ENCODE data around the gene DOCK10. TPM values are rescaled to one million over a fixed set of nuclear protein-coding genes. Genes with fewer than 3 reads are reported as not detected.

The DOCK10 gene
- total and polyA plus RNA-seq, 2 experiments from 2014 or later = 1.1 to 3.2 TPM

- Histone ChIP-seq H3K9me2 (replicated peaks; ENCODE audit: insufficient read depth) (no peaks in the 10 kb centered on the region), H3K4me2 (no peak overlapping the region), H3K4me1 (ENCODE audit: insufficient read depth) (no peaks in the 10 kb centered on the region), H3K27me3 (no peaks in the 10 kb centered on the region), H3K36me3 (replicated peaks; ENCODE audit: insufficient read depth, low read depth) (no peaks in the 10 kb centered on the region), H2AFZ (no peak overlapping the region), H3K79me2 (no peaks in the 10 kb centered on the region), H4K20me1 (ENCODE audit: insufficient read depth, poor library complexity, severe bottlenecking) (no peaks in the 10 kb centered on the region), H3K27ac (no peak overlapping the region), H3K4me3 (no peak overlapping the region), H3K9me3 (ENCODE audit: low read depth) (no peaks in the 10 kb centered on the region)
- DNase-seq (ENCODE audit: low spot score) = no peak
- TF ChIP-seq EZH2phosphoT487 (IDR thresholded peaks at IDR 0.05; ENCODE audit: low read depth, severe bottlenecking, unreplicated experiment) = no peak
- no peak for TF ChIP-seq EZH2 (IDR thresholded peaks at IDR 0.05; ENCODE audit: borderline replicate concordance)
- no peak for TF ChIP-seq CTCF (IDR thresholded peaks at IDR 0.05; ENCODE audit: poor library complexity)
- WGBS (ENCODE audit: low lambda C conversion rate, missing lambda C conversion rate) = 79% methylated on average over 5 of the region's 5 CpGs
These were observed 290.1 kb downstream of the DOCK10 start for GRCh38 chr2:224751996-224752698.

- 75% methylated on average over 1 of the region's 1 CpG for WGBS (ENCODE audit: low lambda C conversion rate, missing lambda C conversion rate)
- no peaks in the 10 kb centered on the region for H3K79me2 ChIP-seq
- H3K36me3 ChIP-seq (replicated peaks; ENCODE audit: insufficient read depth, low read depth) = no peaks in the 10 kb centered on the region
- H4K20me1 ChIP-seq (ENCODE audit: insufficient read depth, poor library complexity, severe bottlenecking) = no peaks in the 10 kb centered on the region
- no peaks in the 10 kb centered on the region for H3K4me1 ChIP-seq (ENCODE audit: insufficient read depth)
- no peak overlapping the region for H3K4me2 ChIP-seq
- no peak overlapping the region for H3K4me3 ChIP-seq
- no peaks in the 10 kb centered on the region for H3K9me3 ChIP-seq (ENCODE audit: low read depth)
- no peak overlapping the region for H2AFZ ChIP-seq
- H3K27ac ChIP-seq = no peak overlapping the region
- no peak for TF ChIP-seq EZH2 (IDR thresholded peaks at IDR 0.05; ENCODE audit: borderline replicate concordance)
- peak; percentile 16 for TF ChIP-seq CTCF (IDR thresholded peaks at IDR 0.05; ENCODE audit: poor library complexity)
- no peaks in the 10 kb centered on the region for H3K27me3 ChIP-seq
- no peaks in the 10 kb centered on the region for H3K9me2 ChIP-seq (replicated peaks; ENCODE audit: insufficient read depth)
- DNase-seq (ENCODE audit: low spot score) = no peak
These were observed 293.1 kb downstream of the DOCK10 start for GRCh38 chr2:224749136-224749535.

- H3K4me3 ChIP-seq = no peak overlapping the region
- no peaks in the 10 kb centered on the region for H3K4me1 ChIP-seq (ENCODE audit: insufficient read depth)
- H3K27ac ChIP-seq = no peak overlapping the region
- DNase-seq (ENCODE audit: low spot score) = no peak
- H3K9me2 ChIP-seq (replicated peaks; ENCODE audit: insufficient read depth) = no peaks in the 10 kb centered on the region
- H3K27me3 ChIP-seq = no peaks in the 10 kb centered on the region
- no peak overlapping the region for H2AFZ ChIP-seq
- no peak for TF ChIP-seq EZH2 (IDR thresholded peaks at IDR 0.05; ENCODE audit: borderline replicate concordance)
- no peaks in the 10 kb centered on the region for H3K9me3 ChIP-seq (ENCODE audit: low read depth)
- no peaks in the 10 kb centered on the region for H3K79me2 ChIP-seq
- no peaks in the 10 kb centered on the region for H3K36me3 ChIP-seq (replicated peaks; ENCODE audit: insufficient read depth, low read depth)
- WGBS (ENCODE audit: low lambda C conversion rate, missing lambda C conversion rate) = 88% methylated on average over 4 of the region's 4 CpGs
- H3K4me2 ChIP-seq = no peak overlapping the region
- H4K20me1 ChIP-seq (ENCODE audit: insufficient read depth, poor library complexity, severe bottlenecking) = no peaks in the 10 kb centered on the region
These were observed 294.5 kb downstream of the DOCK10 start for GRCh38 chr2:224747765-224748164.

- H3K4me1 ChIP-seq (ENCODE audit: insufficient read depth) = no peaks in the 10 kb centered on the region
- WGBS (ENCODE audit: low lambda C conversion rate, missing lambda C conversion rate) = 88% methylated on average over 1 of the region's 1 CpG
- H3K4me3 ChIP-seq = no peak overlapping the region
- no peak overlapping the region for H3K4me2 ChIP-seq
- H3K79me2 ChIP-seq = no peaks in the 10 kb centered on the region
- H3K27me3 ChIP-seq = no peaks in the 10 kb centered on the region
- H4K20me1 ChIP-seq (ENCODE audit: insufficient read depth, poor library complexity, severe bottlenecking) = no peaks in the 10 kb centered on the region
- no peak overlapping the region for H2AFZ ChIP-seq
- H3K9me2 ChIP-seq (replicated peaks; ENCODE audit: insufficient read depth) = no peaks in the 10 kb centered on the region
- H3K27ac ChIP-seq = no peak overlapping the region
- no peaks in the 10 kb centered on the region for H3K36me3 ChIP-seq (replicated peaks; ENCODE audit: insufficient read depth, low read depth)
- DNase-seq (ENCODE audit: low spot score) = no peak
- H3K9me3 ChIP-seq (ENCODE audit: low read depth) = no peaks in the 10 kb centered on the region
- TF ChIP-seq CTCF (IDR thresholded peaks at IDR 0.05; ENCODE audit: poor library complexity) = no peak
- no peak for TF ChIP-seq EZH2phosphoT487 (IDR thresholded peaks at IDR 0.05; ENCODE audit: low read depth, severe bottlenecking, unreplicated experiment)
- TF ChIP-seq EZH2 (IDR thresholded peaks at IDR 0.05; ENCODE audit: borderline replicate concordance) = no peak
These were observed 306.0 kb downstream of the DOCK10 start for GRCh38 chr2:224736227-224736626.
